ENCODE data around the gene ANKS6.

- TF ChIP-seq REST (IDR thresholded peaks at IDR 0.05; ENCODE audit: insufficient read depth in 1 of 2, low read depth in 2 of 2, low read length in 2 of 2), result no peak
- TF ChIP-seq TAF1 (IDR thresholded peaks at IDR 0.05; ENCODE audit: borderline replicate concordance, insufficient read depth, low read length), result no peak
- no peak for TF ChIP-seq SIN3A (IDR thresholded peaks at IDR 0.05; ENCODE audit: borderline replicate concordance, insufficient read depth, low read length)
- TF ChIP-seq POLR2AphosphoS5 (IDR thresholded peaks at IDR 0.05; ENCODE audit: low read depth, low read length), result no peak
- TF ChIP-seq FOXP2 (optimal IDR thresholded peaks at IDR 0.05; ENCODE audit: borderline replicate concordance, extremely low read depth, extremely low read length, insufficient read depth), result no peak
Observed at GRCh38 chr9:98804083-98804482, 7.7 kb upstream of the ANKS6 start.
